Mucosa of descending colon (tissue), 3 donors: ENCODE data around the gene TDRD12. TPM values are rescaled to one million over a fixed set of nuclear protein-coding genes. Genes with fewer than 3 reads are reported as not detected.
"Not testable (repeated sequence)": the region's sequence is repeated elsewhere in the genome, so short reads cannot be mapped to it uniquely, and the experiment has no call there.

ENCODE experiments used
- ATAC-seq: fragments of 200-7000 bp; cut with Tn5 transposase; one replicate; pipeline ENCODE4 v1.9.1; 2020; ENCODE audit warnings: mild to moderate bottlenecking, moderate library complexity
- DNase-seq, 3 donors: peaks; one replicate each; pipeline ENCODE4 v3.0.0-alpha.2; 2020
- H3K36me3 ChIP-seq: fragments of 200-600 bp; one replicate; pipeline ENCODE4 v1.8.0; 2021; ENCODE audit warnings: low read depth, mild to moderate bottlenecking
- H3K4me1 ChIP-seq: fragments of 200-600 bp; one replicate; pipeline ENCODE4 v1.8.0; 2021; ENCODE audit warnings: low read depth, mild to moderate bottlenecking
- H3K4me3 ChIP-seq: fragments of 200-600 bp; one replicate; pipeline ENCODE4 v1.8.0; 2021; ENCODE audit warnings: mild to moderate bottlenecking
- H3K9me3 ChIP-seq: fragments of 200-600 bp; one replicate; pipeline ENCODE4 v1.8.0; 2021; ENCODE audit warnings: mild to moderate bottlenecking
- intact Hi-C, 2 donors: fragments of 100-400 bp; cut with DNase I in 1 of 2; cut with micrococcal nuclease in 1 of 2; formaldehyde crosslinking; loops; one replicate each; pipeline versions ENCODE4 v1.11.0 to v1.11.1; 2022; cut with DNase I, micrococcal nuclease
- total RNA-seq, 3 donors: library from RNA; stranded (reverse); fragmentation: NEBNext Ultra II Directional in 2 of 3; extraction: Animal tissue kit (Norgen Biotek cat#: 25700) in 2 of 3; gene quantifications; one replicate each; pipeline versions ENCODE4 v1.2.1 to v1.2.4, GENCODE V29; 2021 to 2023
- TF ChIP-seq, protein P1 (sequence below): fragments of 200-600 bp; IDR thresholded peaks from one replicate; pipeline ENCODE4 v1.8.0; 2022; ENCODE audit warnings: antibody characterized with exemption, mild to moderate bottlenecking
- donor health status: DM: no; HTN: no; CAD: no; lungs with moderate emphysema.
- donor health status: DM: no; HTN: no; CAD: no.
- donor health status: DM: no; HTN: yes; CAD: no.

TDRD12 gene
- total RNA-seq, 3 donors from 2014 or later, result 0.31 to 0.47 TPM; not detected in 1

DNA sequence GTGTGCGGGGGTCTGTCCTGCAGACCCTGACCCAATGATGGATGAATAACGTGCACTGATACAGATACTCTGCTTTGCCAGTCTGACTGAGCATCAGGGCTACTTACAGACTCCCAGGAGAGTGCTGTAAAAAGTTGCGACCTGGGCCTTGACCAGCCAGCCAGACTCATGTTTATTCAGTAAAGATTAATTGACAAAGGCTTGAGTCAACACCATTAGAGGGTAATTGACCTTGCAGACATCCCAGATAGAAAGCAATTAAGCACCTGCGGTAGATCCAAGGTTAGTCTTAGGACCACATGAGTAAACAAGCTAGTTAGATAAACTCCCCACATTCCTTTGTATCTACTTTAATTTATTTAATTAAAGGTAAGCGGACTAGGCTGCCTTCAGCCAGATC, 17.6 kb upstream of the TDRD12 start:
- TF ChIP-seq, protein P1, sequence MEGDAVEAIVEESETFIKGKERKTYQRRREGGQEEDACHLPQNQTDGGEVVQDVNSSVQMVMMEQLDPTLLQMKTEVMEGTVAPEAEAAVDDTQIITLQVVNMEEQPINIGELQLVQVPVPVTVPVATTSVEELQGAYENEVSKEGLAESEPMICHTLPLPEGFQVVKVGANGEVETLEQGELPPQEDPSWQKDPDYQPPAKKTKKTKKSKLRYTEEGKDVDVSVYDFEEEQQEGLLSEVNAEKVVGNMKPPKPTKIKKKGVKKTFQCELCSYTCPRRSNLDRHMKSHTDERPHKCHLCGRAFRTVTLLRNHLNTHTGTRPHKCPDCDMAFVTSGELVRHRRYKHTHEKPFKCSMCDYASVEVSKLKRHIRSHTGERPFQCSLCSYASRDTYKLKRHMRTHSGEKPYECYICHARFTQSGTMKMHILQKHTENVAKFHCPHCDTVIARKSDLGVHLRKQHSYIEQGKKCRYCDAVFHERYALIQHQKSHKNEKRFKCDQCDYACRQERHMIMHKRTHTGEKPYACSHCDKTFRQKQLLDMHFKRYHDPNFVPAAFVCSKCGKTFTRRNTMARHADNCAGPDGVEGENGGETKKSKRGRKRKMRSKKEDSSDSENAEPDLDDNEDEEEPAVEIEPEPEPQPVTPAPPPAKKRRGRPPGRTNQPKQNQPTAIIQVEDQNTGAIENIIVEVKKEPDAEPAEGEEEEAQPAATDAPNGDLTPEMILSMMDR, result no peak
- DNase-seq (no peak), ATAC-seq (peak; percentile 46)
- intact Hi-C loops, result no loop called here
- Histone ChIP-seq H3K36me3 (no peaks in the 10 kb centered on the region), H3K9me3 (peaks cover 15% of the 10 kb centered on the region), H3K4me3 (no peak overlapping the region), H3K4me1 (peaks cover 5% of the 10 kb centered on the region)

DNA sequence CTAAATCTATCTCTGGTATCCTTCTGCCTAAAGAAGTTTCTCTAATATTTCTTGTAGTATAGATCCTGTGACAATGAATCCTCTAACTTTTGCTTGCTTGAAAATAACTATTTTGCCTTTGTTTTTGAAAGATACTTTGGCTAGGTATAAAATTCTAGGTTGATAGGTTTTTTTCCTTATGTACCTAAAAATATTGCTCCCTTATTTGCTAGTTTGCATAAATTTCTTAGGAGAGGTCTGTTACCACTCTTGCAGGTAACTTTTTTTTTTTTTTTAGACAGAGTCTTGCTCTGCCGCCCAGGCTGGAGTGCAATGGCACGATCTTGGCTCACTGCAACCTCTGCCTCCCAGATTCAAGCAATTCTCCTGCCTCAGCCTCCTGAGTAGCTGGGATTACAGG, 15.6 kb upstream of the TDRD12 start:
- intact Hi-C loops, H3K36me3 ChIP-seq, ATAC-seq, H3K4me1 ChIP-seq, DNase-seq, H3K4me3 ChIP-seq: not testable (repeated sequence)
- H3K9me3 ChIP-seq, result peaks cover 15% of the 10 kb centered on the region

DNA sequence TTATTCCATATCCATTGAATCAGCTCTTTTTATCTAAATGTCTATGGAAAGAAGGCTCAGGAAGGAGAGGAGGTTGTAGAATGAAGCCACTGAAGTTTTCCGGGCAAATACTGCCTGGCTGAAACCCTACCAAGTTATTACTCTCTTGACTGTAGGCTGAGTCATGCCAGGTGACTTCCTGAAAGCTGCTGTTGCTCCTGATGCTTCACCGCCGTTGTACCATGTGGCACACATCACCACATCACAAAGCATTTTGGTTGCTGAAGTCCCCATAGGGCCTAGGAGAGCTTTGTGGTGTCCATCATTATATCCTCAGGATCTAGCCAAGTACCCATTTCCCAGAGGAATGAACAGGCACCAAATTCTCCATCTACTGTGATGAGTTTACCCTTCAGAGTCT, 11.1 kb upstream of the TDRD12 start:
- ATAC-seq (peak; percentile 53), DNase-seq (no peak)
- intact Hi-C loops, result no loop called here
- TF ChIP-seq, protein P1, result no peak
- H3K4me3 ChIP-seq, result no peak overlapping the region
- H3K36me3 ChIP-seq, result peaks cover 4% of the 10 kb centered on the region
- H3K9me3 ChIP-seq, result peaks cover 13% of the 10 kb centered on the region
- H3K4me1 ChIP-seq, result no peaks in the 10 kb centered on the region

DNA sequence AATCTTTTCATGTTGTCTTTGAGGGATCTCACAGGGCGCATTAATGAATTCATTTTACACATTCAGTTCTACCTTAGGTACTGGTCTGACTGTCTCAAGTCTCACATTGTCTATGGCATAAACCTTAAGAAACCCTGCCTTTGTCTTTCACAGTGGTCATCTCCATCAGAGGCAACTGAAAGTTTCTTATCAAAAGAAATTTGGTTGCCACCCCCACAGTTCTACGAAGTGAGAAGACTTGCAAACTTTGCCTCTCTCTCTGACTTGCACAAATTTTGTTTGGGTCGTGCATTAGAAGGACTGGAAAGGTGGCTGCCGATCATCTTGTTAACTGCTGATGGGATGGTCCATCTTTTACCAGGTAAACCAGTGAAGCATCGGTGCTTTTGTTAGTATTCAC, 10.5 kb upstream of the TDRD12 start:
- DNase-seq (no peak), ATAC-seq (no peak)
- Histone ChIP-seq H3K4me1 (no peaks in the 10 kb centered on the region), H3K36me3 (peaks cover 4% of the 10 kb centered on the region), H3K9me3 (peaks cover 7% of the 10 kb centered on the region), H3K4me3 (no peak overlapping the region)
- intact Hi-C loops, result no loop called here
- TF ChIP-seq, protein P1, result no peak

DNA sequence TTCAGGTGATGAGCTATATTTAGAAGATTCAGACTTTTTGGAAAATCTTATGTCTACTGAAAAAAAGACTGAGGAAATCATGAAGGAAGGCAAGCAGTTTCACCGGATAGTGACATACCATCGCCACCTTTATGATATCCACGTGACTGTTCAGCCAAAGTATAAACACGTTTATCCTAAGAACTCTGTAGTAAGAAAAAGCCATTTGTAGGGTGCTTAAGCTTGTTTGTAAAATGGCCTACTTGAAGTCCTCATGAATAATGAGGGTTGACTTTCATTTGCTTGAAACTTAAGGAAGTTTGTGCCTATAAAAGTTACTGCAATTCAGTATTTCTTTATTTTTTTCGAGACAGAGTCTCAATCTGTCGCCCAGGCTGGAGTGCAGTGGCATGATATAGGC, 7.8 kb upstream of the TDRD12 start:
- intact Hi-C loops, result no loop called here
- no peak for DNase-seq
- H3K36me3 ChIP-seq, result peaks cover 4% of the 10 kb centered on the region
- no peaks in the 10 kb centered on the region for H3K4me1 ChIP-seq
- H3K4me3 ChIP-seq, result no peak overlapping the region
- TF ChIP-seq, protein P1, result no peak
- H3K9me3 ChIP-seq, result no peaks in the 10 kb centered on the region
- no peak for ATAC-seq

DNA sequence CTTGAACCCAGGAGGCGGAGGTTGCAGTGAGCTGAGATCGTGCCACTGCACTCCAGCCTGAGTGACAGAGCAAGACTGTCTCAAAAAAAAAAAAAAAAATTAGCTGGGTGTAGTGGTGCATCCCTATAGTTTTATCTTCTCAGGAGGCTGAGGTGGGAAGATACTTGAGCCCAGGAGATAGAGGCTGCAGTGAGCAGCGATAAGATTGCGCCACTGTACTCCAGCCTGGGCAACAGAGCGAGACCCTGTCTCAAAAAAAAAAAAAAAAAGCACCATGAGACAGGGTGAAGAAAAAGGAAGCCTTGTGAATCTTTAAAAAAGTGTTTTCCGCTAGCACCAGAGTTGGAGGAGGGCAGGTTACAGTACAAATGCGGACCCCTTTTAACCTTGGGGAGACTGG, 3.4 kb upstream of the TDRD12 start:
- intact Hi-C loops, H3K4me1 ChIP-seq, H3K4me3 ChIP-seq, ATAC-seq, H3K36me3 ChIP-seq, H3K9me3 ChIP-seq, DNase-seq: not testable (repeated sequence)

DNA sequence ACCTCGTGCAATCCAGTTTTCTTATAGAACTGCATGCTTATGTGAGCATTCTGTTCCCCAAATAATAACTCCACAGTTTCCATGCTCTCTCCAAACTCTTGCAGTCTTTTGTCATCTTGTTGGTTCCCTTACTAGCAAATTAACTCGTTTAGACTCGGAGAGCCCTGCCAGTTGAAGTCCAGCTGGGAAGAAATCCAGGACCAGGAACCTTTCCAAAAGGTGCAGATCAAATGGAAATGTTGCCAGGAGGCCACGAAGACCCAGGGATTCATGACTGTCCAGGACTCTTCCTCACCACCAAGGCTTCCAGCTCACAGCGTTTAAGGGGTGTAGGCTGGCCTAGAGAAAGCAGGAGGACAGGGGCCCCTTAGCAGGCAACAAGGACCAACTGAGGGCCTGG, 2.1 kb upstream of the TDRD12 start:
- no peaks in the 10 kb centered on the region for H3K9me3 ChIP-seq
- intact Hi-C loops, result no loop called here
- no peak for ATAC-seq
- H3K4me3 ChIP-seq, result no peak overlapping the region
- TF ChIP-seq, protein P1, result no peak
- no peaks in the 10 kb centered on the region for H3K4me1 ChIP-seq
- H3K36me3 ChIP-seq, result peaks cover 2% of the 10 kb centered on the region
- no peak for DNase-seq
